Endodermal cell (in vitro differentiated cells): ENCODE data around the gene MRPS27. TPM values are rescaled to one million over a fixed set of nuclear protein-coding genes. Genes with fewer than 3 reads are reported as not detected.

Experiments
- DNase-seq: peaks from one replicate; pipeline ENCODE4 v3.0.0-alpha.2; 2017
- H3K27ac ChIP-seq: 2 replicates; pipeline ENCODE4 v1.5.1; 2013; ENCODE audit warnings: mild to moderate bottlenecking, low read depth, low read length, moderate library complexity
- H3K27me3 ChIP-seq: 2 replicates; pipeline ENCODE4 v1.6.1; 2013; ENCODE audit warnings: mild to moderate bottlenecking, low read length, moderate library complexity; ENCODE audit not compliant: insufficient read depth, control insufficient read depth, poor library complexity, severe bottlenecking
- H3K36me3 ChIP-seq: 2 replicates; pipeline ENCODE4 v1.7.0; 2013; ENCODE audit warnings: mild to moderate bottlenecking, low read length, moderate library complexity; ENCODE audit not compliant: control insufficient read depth, insufficient read depth
- H3K4me1 ChIP-seq: one replicate; pipeline ENCODE4 v1.7.0; 2013; ENCODE audit warnings: low read length; ENCODE audit not compliant: control insufficient read depth, insufficient read depth
- H3K4me3 ChIP-seq: 2 replicates; pipeline ENCODE4 v1.5.1; 2013; ENCODE audit warnings: mild to moderate bottlenecking, low read length, moderate library complexity
- H3K9ac ChIP-seq: 2 replicates; pipeline ENCODE4 v1.6.1; 2013; ENCODE audit warnings: mild to moderate bottlenecking, low read length, moderate library complexity; ENCODE audit not compliant: poor library complexity, severe bottlenecking; ENCODE audit errors: extremely low read depth
- H3K9me3 ChIP-seq: 2 replicates; pipeline ENCODE4 v1.6.1; 2013; ENCODE audit warnings: mild to moderate bottlenecking, low read length, moderate library complexity; ENCODE audit not compliant: control insufficient read depth
- H3K27ac Mint-ChIP-seq: 2 replicates; pipeline ENCODE4 v1.8.0; 2020; ENCODE audit warnings: mixed read lengths
- H3K27me3 Mint-ChIP-seq: 2 replicates; pipeline ENCODE4 v1.8.0; 2021; ENCODE audit warnings: mild to moderate bottlenecking, mixed read lengths; ENCODE audit not compliant: insufficient read depth
- H3K36me3 Mint-ChIP-seq: 2 replicates; pipeline ENCODE4 v1.8.0; 2020; ENCODE audit warnings: low read depth, mixed read lengths
- H3K4me1 Mint-ChIP-seq: 2 replicates; pipeline ENCODE4 v1.8.0; 2020; ENCODE audit warnings: mixed read lengths
- H3K4me3 Mint-ChIP-seq: 2 replicates; pipeline ENCODE4 v1.8.0; 2020; ENCODE audit warnings: mild to moderate bottlenecking, moderate library complexity, mixed read lengths
- H3K9me3 Mint-ChIP-seq: 2 replicates; pipeline ENCODE4 v1.8.0; 2020; ENCODE audit warnings: mild to moderate bottlenecking, mixed read lengths
- WGBS, 2 experiments: methylation state at CpG; one replicate each; pipeline versions ENCODE4 v1.1.5 to v1.1.7; 2013; ENCODE audit warnings: missing lambda C conversion rate in 2 of 2, mixed read lengths in 1 of 2; ENCODE audit not compliant: insufficient coverage in 1 of 2, insufficient read length in 1 of 2; 5-methylcytosine and 5-hydroxymethylcytosine counted together
- total RNA-seq, 2 donors: library from RNA; stranded (reverse); fragmentation: NEBNext Ultra II Directional in 1 of 2; extraction: Animal tissue kit (Norgen Biotek cat#: 25700) in 1 of 2; gene quantifications; 2 replicates in 1 of 2; 3 replicates in 1 of 2; pipeline ENCODE4 v1.2.1, GENCODE V29; 2021
- TF ChIP-seq, protein P1 (sequence below): fragments of 200-600 bp; sonication (generic); conservative IDR thresholded peaks from 2 replicates; pipeline ENCODE4 v1.5.0; 2021; ENCODE audit warnings: antibody characterized with exemption, mild to moderate bottlenecking

MRPS27 gene
- total RNA-seq, 2 donors from 2014 or later: 55.2 to 80.8 TPM

DNA sequence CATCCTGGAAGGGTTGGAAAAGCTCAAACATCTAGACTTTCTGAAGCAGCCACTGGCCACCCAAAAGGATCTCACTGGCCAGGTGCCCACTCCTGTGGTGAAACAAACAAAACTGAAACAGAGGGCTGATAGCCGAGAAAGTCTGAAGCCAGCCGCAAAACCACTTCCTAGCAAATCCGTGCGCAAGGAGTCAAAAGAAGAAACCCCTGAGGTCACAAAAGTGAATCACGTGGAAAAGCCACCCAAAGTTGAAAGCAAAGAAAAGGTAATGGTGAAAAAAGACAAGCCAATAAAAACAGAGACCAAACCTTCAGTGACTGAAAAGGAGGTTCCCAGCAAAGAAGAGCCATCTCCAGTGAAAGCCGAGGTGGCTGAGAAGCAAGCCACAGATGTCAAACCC is 125.2 kb downstream of the MRPS27 start:
- no peaks in the 10 kb centered on the region for H3K27me3 ChIP-seq
- Mint-ChIP-seq H3K4me3 (no peak overlapping the region), H3K4me1 (no peaks in the 10 kb centered on the region), H3K27ac (no peak overlapping the region), H3K27me3 (no peaks in the 10 kb centered on the region), H3K9me3 (no peaks in the 10 kb centered on the region), H3K36me3 (peaks cover 74% of the 10 kb centered on the region)
- H3K4me3 ChIP-seq: no peak overlapping the region
- no peaks in the 10 kb centered on the region for H3K4me1 ChIP-seq
- peaks cover 98% of the 10 kb centered on the region for H3K36me3 ChIP-seq
- 94 to 96% methylated on average over 5 to 6 of the region's 6 CpGs for WGBS, 2 experiments
- no peak overlapping the region for H3K27ac ChIP-seq
- H3K9ac ChIP-seq: no peak overlapping the region
- DNase-seq: no peak
- H3K9me3 ChIP-seq: no peaks in the 10 kb centered on the region
- TF ChIP-seq, protein P1, sequence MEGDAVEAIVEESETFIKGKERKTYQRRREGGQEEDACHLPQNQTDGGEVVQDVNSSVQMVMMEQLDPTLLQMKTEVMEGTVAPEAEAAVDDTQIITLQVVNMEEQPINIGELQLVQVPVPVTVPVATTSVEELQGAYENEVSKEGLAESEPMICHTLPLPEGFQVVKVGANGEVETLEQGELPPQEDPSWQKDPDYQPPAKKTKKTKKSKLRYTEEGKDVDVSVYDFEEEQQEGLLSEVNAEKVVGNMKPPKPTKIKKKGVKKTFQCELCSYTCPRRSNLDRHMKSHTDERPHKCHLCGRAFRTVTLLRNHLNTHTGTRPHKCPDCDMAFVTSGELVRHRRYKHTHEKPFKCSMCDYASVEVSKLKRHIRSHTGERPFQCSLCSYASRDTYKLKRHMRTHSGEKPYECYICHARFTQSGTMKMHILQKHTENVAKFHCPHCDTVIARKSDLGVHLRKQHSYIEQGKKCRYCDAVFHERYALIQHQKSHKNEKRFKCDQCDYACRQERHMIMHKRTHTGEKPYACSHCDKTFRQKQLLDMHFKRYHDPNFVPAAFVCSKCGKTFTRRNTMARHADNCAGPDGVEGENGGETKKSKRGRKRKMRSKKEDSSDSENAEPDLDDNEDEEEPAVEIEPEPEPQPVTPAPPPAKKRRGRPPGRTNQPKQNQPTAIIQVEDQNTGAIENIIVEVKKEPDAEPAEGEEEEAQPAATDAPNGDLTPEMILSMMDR: no peak

DNA sequence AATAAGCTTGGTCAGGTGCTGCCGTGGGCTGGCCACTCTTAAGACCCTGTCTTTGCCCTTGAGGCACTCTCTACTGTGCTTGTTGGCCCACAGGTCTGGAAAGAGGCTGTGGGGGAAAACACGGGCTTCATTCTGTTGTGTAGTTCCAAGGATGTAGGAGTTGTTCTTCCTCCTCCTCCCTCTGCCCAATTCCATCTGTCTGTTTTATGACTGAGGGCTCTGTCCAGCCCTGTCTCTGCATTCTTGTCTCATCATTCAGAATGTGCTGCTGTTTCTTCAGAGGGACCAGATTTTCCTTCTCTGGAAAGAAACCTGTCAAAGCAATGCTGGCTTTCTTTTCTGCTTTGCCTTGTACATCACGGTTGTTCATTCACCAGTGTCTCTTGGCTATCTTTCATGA is 128.6 kb downstream of the MRPS27 start:
- TF ChIP-seq, protein P1: no peak
- Mint-ChIP-seq H3K27me3 (no peaks in the 10 kb centered on the region), H3K4me1 (no peaks in the 10 kb centered on the region), H3K4me3 (no peak overlapping the region), H3K27ac (no peak overlapping the region), H3K36me3 (peaks cover 68% of the 10 kb centered on the region), H3K9me3 (no peaks in the 10 kb centered on the region)
- H3K9ac ChIP-seq: no peak overlapping the region
- no peak overlapping the region for H3K4me3 ChIP-seq
- WGBS, 2 experiments: 94 to 100% methylated on average over 2 to 3 of the region's 3 CpGs
- H3K27me3 ChIP-seq: no peaks in the 10 kb centered on the region
- no peak overlapping the region for H3K27ac ChIP-seq
- no peaks in the 10 kb centered on the region for H3K4me1 ChIP-seq
- peaks cover 96% of the 10 kb centered on the region for H3K36me3 ChIP-seq
- no peak for DNase-seq
- no peaks in the 10 kb centered on the region for H3K9me3 ChIP-seq

DNA sequence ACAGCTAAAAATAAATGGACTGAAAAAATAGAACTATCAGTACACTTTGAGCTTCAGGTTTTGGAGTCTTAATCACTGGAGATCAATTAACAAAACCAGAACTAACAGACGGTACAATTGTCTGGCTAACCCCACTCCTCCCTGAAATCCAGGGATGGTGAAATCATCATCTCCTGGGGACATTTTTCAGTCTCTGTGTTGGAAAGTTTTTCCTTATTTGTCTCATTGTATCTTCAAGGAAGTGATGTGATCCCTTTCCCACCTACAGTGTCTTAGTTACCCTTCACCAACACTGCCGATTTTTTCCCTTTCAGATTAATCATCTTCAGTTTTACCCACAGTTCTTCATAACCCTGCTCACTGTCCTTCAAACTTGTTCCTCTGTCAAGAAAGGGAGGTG is 130.9 kb downstream of the MRPS27 start:
- TF ChIP-seq, protein P1: no peak
- Histone ChIP-seq H3K9me3 (no peaks in the 10 kb centered on the region), H3K9ac (no peak overlapping the region), H3K4me3 (no peak overlapping the region), H3K36me3 (peaks cover 95% of the 10 kb centered on the region), H3K27ac (no peak overlapping the region), H3K27me3 (no peaks in the 10 kb centered on the region), H3K4me1 (no peaks in the 10 kb centered on the region)
- H3K27ac Mint-ChIP-seq: no peak overlapping the region
- peaks cover 68% of the 10 kb centered on the region for H3K36me3 Mint-ChIP-seq
- H3K4me3 Mint-ChIP-seq: no peak overlapping the region
- 67 to 90% methylated on average over 1 to 2 of the region's 2 CpGs for WGBS, 2 experiments
- DNase-seq: no peak
- no peaks in the 10 kb centered on the region for H3K27me3 Mint-ChIP-seq
- no peaks in the 10 kb centered on the region for H3K4me1 Mint-ChIP-seq
- no peaks in the 10 kb centered on the region for H3K9me3 Mint-ChIP-seq
